NCI-H1694 (cell line): ENCODE results near the gene IL17B.

Source experiments
- DNase-seq: peaks from one replicate; lab custom pipeline; 2025; lab: John Stamatoyannopoulos, UW

IL17B gene

DNA sequence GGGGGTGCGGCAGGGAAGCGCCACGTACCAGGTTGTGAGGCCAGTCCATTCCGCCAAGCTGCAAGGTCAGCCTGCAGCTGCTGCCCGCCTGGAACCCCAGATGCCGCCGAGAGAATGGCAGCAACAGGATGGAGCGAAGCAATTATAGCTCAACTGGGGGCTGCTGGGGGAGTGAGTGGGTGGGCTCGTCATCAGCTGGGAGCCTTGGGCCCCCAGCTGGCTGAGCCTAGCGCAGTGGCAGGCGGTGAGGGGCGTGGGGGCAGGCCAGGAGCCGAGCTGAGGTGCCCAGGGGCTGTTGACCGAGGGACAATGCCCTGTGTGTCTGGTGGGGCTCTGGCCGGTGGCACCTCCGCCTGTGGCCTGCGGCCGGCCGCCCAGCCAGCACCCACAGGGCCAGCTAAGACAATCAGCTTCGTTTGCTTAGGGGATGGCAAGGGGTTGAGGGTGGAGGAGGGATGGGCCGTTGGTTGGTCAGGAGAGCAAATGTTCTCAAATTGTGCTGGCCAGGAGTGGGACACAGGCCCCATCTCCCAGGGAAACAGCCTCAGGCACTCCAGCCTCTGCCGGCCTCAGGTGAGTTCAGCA lies at the start of gene IL17B:
TSS of gene IL17B (minus strand) at position 116 of the 585 bp plus-strand sequence. CDS start at position 49, 67 bp downstream.
- DNase-seq = no peak

GRCh38 chr5:149428032-149428431 lies 48.9 kb upstream of the IL17B start:
- no peak for DNase-seq

DNA sequence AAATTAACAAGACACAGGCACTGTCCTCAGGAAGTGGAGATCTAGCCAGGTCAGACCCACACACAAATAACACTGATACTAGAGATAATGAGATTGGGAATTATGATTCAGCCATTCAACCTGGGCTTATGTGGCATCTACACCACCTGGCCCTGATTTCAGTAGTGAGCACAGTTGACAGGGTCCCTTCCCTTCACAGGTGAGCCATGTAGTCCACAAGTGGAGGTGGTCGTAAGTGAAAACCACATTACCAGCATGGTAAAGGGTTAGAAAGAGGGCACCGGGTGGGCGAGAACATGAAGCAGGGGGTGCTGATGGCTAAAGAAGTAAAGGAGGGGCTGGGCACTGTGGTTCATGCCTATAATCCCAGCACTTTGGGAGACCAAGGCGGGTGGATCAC lies 48.3 kb upstream of the IL17B start:
- DNase-seq = no peak

- DNase-seq = no peak
Observed at GRCh38 chr5:149426931-149427330, 47.8 kb upstream of the IL17B start.

GRCh38 chr5:149425729-149426128 lies 46.6 kb upstream of the IL17B start:
- DNase-seq = no peak

DNA sequence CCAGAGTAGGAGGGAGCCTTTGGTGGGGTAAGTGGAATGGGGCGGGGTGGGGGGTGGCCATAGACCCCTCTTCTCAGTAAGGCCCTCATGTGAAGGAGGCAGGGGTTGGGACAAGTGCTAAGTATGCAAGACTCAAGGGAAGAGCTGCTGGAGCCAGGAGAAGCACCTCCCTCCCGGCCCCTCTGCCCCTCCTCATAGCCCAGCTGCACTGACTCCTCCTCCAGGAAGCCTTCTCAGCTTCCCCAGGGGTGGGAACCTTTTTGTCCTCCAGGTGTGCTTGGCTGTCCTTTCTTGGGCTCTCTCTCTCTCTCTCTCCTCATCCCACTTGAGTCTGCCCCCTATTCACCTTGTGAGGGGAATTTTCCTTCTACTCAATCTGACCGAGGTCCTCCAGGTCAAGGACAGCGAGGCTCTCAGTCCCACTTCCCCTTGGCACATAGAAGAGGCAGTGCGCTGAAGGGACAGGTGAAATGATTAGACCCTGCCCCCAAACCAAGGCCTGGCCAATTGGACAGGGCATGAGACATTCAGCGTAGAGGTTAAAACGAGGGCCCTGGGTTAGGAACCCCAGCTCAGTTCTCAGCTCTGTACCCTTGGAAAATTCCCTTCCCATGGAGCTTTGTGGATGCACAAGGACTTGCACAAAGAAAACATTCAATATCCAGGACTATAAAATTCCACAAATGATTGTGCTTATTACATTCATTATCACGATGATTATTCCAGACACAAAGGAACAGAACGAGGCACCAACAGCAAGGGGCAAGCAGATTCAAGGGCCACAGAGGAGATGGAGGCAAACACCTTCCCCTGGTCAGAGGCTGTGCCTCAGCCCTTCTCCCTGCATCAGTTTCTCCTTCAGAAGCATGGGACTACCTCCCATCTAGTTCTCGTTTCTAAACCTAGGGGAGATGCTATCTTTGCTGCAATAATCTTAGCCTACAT lies 45.6 kb upstream of the IL17B start:
- no peak for DNase-seq

DNA sequence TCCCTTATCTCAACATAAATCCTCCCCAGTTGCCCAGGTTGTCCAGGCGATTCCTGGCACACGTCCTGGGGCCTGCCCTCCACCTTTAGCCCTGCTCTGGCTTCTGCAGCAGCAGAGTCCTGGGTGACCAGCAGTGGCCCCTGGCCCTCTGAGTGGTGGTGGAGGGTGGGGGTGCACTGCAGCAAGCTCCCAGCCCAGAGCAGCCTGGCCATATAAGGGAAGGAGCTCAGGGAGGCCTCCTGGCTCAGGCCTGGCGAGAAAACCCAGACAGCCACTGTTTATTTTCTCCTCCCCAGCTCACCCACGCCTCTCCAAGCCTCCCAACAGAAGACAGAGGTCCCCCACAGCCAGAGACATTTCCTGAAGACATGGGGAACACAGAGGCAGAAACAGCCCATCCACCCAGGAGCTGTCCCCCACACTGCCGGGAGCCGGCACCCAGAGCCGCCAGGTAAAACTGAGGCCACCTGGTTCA lies 44.7 kb upstream of the IL17B start:
- DNase-seq = no peak

DNA sequence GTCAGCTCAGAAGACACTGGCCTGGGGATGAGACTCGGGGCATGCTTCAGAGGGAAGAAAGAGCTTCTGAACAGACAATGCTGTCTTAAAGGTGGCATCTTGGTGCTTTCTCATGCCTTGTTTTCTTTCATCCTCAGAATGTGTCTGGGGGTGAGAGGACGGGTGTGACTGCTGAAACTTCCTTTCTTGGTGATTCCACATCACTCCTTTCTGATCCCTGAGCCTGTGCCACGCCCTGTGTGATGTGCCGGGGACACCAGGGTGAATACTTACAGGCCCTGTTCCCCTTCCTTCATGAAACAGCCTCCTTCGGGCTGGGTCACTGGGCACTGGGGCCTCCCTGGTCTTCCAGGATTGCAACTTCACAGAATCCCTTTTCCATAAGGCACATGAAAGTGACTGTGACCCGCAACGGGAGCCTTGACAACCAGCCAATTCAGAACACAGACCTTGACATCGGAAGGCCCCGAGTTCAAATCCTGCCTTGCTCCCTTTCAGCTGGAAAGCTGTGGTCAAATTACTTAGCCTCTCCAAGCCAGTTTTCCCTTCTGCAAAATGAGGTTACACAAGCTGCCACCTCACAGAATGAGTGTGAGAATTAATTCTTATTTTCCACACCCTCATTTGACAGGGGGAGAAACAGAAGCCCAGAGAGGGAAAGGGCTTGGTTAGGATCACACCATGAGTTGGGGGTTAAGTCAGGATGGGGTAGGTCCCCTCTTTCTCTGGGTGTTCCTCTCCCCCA lies 44.1 kb upstream of the IL17B start:
- no peak for DNase-seq

DNA sequence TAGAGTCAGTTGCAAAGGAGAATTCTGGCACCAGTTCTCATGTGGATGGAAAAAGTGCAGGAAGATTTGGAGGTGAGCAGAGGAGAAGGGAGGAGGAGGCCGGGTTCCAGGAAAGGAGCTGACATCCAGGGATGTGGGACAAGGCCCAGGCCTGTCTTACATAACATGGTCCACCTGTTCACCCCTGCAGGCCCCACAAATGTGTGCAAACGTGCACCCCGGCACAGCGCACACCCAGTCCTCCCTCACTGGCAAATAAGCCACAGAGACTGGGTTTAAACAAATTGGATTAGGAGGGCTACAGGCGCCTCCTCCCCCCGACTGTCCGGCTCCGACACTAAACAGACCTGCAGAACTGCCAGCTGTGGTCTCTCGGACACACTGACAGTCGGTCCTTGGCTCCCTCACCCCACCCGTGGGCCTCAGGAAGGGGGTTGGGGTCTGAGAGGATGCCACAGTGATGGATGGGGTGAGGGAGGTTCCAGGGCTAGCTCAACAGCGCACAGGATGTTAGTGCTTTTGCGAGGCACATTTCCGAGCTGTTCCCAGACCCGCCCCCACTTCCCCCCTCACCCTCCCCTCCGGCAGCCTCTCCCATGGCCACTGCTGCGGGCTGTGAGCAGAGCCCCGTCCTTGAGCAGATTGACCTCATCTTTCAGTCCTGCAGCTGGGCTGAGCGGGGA lies 43.4 kb upstream of the IL17B start:
- no peak for DNase-seq

DNA sequence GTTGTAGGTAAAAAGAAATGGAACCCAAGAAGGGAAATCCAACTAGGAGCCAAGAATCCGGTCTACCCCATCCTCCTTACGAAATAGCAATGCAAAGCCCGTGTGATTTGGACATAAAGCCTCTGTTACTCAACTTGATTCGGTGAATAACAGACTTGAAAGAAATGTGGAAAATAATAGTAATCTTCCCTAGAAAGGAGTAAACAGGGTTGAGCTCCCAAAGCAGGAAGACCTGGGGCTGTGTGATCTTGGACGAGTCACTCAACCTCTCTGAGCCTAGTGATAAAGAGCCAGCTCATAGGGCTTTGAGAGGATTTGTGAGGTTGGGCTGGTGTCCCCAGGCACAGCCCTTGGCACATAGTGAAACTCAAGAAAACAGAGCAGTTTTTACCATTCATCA lies 42.7 kb upstream of the IL17B start:
- no peak for DNase-seq

DNA sequence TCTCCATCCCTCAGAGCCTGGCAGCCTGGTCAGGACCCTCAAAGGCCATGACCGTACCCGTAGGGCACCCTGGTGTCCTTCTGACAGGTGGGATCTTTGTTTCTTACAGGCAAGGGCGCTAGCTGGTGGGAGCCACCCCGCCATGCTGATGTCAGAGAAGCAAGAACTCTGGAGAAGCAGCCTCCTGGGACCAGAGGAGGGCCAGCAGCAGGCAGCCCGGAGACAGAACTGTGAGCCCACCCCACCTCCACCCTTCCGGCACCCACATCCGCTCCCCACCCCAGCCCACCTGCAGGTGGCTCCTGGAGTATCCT lies 42.2 kb upstream of the IL17B start:
- no peak for DNase-seq

DNA sequence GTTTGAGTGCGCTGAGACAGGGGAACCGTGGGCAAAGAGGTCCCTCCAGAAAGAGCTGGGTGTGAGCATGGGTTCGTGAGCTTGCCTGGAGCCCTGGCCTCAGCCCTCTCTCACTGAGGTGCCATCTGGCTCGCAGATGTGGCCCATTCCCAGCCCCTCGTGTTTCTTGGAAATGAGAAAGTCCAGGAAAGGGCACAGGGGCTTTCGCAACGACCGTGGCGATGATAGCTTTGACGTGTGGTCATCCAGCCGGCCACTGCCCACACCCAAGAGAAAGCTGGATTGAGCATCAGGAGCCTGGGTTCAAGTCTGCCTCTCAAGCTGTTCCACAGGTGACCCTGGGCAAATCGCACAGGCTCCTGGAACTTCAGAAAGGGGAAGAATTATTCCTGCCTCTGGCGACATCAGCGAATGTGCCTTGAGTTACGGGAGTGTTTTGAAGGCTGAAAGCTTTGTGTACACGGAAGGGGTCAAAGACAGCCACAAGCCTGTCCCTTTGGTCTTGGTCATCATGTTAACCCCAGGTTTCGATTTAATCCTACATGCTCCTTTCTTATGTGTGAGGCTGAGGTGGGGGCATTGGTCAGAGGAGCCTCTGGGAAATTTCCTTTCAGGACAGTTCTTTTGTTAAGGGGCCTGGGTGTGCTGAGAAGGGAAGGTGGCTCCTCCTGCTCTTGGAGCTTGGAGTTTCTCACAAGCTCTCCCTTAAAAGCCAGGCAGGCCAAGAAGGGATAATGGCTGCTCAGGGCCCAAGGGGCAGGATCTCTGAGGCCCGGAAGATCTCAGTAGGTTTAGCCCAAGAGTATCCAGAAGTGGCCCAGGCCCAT lies 41.7 kb upstream of the IL17B start:
- DNase-seq = no peak

DNA sequence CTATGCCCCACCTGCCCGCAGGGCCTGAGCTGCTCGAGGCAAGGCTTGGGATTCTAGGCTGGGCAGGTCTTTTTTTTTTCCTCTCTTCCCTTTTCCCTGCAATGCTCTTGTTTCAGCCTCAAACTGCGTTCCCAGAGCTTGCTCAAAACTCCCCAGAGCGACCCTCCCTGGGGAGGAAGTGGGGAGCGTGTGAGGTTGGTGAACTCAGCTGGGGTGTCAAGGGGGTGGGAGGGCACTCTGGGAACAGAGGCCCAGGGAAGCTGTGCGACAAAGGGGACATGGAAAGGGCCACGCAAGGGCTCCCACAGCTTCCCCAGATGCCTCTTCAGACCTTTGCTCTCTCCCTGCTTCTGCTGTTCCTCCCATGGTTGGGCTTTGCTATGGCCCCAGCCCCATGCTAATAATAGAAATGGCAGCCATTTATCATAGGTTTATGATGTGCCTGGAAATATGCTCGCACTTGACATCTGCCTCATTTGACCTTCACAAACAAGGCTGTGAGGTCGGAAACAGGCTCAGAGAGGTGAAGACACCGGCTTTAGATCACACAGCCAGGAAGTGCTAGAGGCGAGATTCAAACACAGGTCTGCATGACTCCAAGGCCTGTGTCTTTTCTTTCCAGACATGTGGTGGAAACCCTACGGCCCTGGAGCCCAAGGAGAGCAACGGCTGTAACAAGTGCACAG lies 40.9 kb upstream of the IL17B start:
- no peak for DNase-seq

- no peak for DNase-seq
Observed at GRCh38 chr5:149419532-149419858, 40.4 kb upstream of the IL17B start.

DNA sequence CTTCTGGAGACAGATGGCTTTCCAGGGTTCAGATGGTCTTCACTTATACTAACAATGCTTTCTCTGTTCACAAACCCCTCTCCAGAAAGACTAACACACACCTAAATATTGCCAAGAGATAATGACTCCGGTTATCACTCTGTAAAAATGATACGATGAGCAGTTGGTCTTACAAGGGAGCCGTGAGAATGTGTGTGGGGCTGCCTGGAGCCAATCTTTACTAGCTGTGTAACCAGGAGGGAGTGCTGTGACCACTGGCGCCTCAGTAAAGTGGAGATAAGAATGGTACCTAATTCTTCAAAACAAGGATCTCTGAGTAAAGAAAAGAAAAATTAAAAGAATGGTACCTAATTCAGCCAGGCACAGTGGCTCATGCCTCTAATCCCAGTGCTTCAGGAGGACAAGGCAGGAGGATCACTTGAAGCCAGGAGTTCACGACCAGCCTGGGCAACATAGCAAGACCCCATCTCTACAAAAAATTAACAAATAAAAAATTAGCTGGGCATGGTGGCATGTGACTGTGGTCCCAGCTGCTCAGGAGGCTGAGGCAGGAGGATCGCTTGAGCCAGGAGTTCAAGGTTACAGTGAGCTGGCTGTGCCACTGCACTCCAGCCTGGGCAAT lies 39.9 kb upstream of the IL17B start:
- no peak for DNase-seq

DNA sequence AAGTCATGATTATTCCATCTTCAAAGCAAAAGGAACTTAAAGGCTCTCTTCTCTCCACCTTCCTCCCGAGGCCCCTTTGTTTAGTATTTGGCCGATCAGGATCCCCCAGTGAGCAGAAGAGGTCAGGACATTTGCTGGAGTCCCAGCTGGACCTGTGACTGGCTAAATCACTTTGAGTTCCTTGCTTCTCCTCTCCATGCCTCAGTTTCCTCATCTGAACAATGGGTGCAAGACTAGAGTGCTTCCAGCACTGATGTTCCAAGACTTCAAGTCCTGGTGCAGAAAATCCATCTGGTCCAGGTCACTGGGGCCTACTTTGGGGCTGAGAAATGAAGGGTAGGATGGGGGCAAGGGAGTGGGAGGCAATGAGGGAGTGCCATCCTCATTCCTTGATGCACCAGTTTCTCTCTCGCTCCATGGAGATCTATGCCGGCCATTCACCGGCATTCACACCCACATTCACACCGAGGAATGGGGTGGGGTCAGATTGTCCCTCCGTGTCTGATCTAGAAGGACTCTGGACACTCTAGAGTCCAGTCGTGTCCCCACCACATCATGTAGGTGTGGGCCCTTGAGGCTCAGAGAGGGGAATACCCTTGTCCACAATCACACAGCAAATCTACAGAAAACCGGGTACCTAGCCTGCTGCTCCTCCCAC lies 38.7 kb upstream of the IL17B start:
- DNase-seq = no peak

DNA sequence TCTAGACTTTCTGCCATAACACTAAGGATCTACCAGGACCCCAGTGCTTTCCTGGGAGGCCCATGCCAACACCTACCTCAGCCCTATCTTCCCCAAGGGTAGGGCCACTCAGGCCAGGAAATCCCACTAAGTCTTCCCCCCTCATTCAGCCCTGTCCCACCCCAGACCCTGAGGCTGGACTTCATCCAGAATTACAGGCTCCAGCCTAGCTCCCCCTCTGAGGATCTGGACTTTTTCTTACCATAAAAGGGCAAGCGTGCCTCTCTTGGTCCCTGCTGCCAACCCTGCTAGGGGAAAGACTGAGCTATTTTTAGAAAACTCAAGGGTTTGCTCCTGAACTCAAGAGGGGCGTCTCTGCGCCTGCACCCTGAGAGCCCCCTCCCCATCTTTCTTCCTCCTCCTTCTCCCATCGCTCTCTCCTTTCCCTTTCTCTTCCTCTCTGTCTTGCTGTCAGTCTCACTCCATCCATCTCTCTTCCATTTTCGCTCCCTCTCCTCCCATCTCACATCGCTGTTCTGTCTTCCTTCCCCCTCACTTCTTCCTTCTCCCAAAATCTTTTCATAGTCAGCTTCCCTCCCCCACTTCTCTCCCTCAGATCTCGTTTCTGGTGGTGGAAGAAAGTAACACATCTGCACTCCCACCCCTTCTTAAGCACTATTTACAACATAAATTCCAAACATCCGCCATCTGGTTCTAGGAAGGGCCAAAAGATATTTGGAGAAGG lies 38.1 kb upstream of the IL17B start:
- DNase-seq = no peak

DNA sequence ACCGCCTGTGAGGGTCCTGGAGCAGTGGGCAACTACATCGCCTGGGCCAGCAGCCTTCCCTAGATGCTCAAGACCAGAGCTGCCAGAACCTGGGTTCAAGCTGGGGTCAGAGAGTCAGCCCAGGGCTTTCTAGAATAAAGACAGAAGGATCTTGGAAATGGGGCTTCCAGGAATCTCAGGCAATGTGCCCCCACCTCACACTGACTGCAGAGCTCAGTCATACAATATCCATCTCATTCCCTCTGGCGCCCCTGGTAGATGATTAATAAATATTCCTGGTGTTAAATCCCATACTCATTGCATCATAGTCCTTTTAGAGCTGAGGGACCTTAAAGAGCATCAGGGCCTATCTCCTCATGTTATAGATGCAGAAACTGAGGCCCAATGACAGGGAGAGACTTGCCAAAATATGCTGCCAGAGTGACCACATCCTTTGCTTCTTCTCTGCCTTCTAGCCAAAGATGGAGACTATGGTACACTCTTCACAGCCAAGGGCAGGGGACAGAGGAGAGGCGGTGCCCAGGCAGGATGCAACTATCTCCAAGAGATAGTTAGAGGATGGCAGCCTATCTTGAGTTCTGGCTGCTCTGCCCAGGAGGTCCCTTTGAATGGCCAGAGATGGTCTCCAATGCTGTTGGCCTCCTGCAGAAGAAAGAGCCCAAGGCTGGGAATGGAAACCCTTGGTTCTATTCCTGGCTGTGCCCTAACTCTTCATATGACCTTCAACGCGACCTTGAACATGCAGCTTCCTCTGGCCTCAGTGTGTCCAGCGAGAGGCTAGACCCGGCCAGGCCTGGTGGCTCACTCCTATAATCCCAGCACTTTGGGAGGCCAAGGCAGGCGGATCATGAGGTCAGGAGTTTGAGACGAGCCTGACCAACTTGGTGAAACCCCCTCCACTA lies 36.2 kb upstream of the IL17B start:
- no peak for DNase-seq
